Pancreas (tissue), 10 donors: ENCODE measurements around the gene NDUFV2. TPM values are rescaled to one million over a fixed set of nuclear protein-coding genes. Genes with fewer than 3 reads are reported as not detected.

Experiments used
- ATAC-seq, 4 donors: fragments of 200-7000 bp; cut with Tn5 transposase; one replicate each; pipeline versions ENCODE4 v1.8.0 to v1.9.1; 2020; ENCODE audit warnings: mild to moderate bottlenecking in 4 of 4, moderate library complexity in 4 of 4
- DNase-seq, 6 donors: peaks; one replicate each; pipeline ENCODE4 v3.0.0-alpha.2; 2020
- FAIRE-seq: peaks from 2 replicates; lab custom pipeline; 2012; peaks lifted over from hg19 to GRCh38; lab: Jason Lieb, UNC
- H3K27ac ChIP-seq, 4 donors: fragments of 200-600 bp; sonication (generic); 1 replicate in 3 of 4; 2 replicates in 1 of 4; pipeline versions ENCODE4 v1.5.0 to v1.8.0; 2020
- H3K27me3 ChIP-seq, 4 donors: fragments of 200-600 bp; one replicate each; pipeline ENCODE4 v1.8.0; 2021
- H3K36me3 ChIP-seq, 3 donors: fragments of 200-600 bp; sonication (generic) in 1 of 3; one replicate each; pipeline versions ENCODE4 v1.5.0 to v1.8.0; 2020 to 2021
- H3K4me1 ChIP-seq, 3 donors: fragments of 200-600 bp; one replicate each; pipeline ENCODE4 v1.8.0; 2021
- H3K4me3 ChIP-seq, 4 donors: fragments of 200-600 bp; sonication (generic) in 2 of 4; one replicate each; pipeline versions ENCODE4 v1.5.0 to v1.8.0; 2020 to 2021
- H3K9me3 ChIP-seq, 4 donors: fragments of 200-600 bp; one replicate each; pipeline ENCODE4 v1.8.0; 2021
- WGBS, 2 donors: extraction: QIAGEN DNeasy Blood & Tissue Kit; methylation state at CpG; one replicate each; pipeline ENCODE4 v1.1.7; 2013; 5-methylcytosine and 5-hydroxymethylcytosine counted together
- intact Hi-C, 3 donors: fragments of 100-400 bp; cut with DNase I; formaldehyde crosslinking; loops; one replicate each; pipeline versions ENCODE4 v1.11.1 to v1.14.2; 2022
- polyA plus RNA-seq, 2 donors: library from polyadenylated mRNA; stranded (reverse); fragments of 200-250 nt; gene quantifications; one replicate each; pipeline ENCODE4 v1.2.3, GENCODE V29; 2013
- total RNA-seq, 6 donors: library from RNA; stranded (reverse); fragmentation: NEBNext Ultra II Directional in 4 of 6; extraction: Animal tissue kit (Norgen Biotek cat#: 25700) in 4 of 6; gene quantifications; one replicate each; pipeline versions ENCODE4 v1.2.1 to v1.2.4, GENCODE V29; 2021 to 2023
- TF ChIP-seq, protein P1 (sequence below), 4 donors: fragments of 200-600 bp; sonication (generic) in 3 of 4; IDR thresholded peaks; one replicate each; pipeline versions ENCODE4 v1.5.0 to v1.8.0; 2021; ENCODE audit warnings: antibody characterized with exemption in 4 of 4
- donor health status: healthy with polysubstance abuse.
- donor health status: DM: no; HTN: no; CAD: no; lungs with moderate emphysema.
- donor health status: DM: no; HTN: no; CAD: no.
- donor health status: control.
- donor health status: control.
- donor health status: Bipolar disorder and iron deficiency.
- donor health status: DM: yes; HTN: yes; CAD: no.
- donor health status: DM: no; HTN: no; CAD: no.
- donor health status: DM: no; HTN: no; CAD: no.
- donor health status: DM: yes; HTN: yes; CAD: no.

The NDUFV2 gene
- total and polyA plus RNA-seq, 8 donors = 48.1 to 115 (median 62.5) TPM

DNA sequence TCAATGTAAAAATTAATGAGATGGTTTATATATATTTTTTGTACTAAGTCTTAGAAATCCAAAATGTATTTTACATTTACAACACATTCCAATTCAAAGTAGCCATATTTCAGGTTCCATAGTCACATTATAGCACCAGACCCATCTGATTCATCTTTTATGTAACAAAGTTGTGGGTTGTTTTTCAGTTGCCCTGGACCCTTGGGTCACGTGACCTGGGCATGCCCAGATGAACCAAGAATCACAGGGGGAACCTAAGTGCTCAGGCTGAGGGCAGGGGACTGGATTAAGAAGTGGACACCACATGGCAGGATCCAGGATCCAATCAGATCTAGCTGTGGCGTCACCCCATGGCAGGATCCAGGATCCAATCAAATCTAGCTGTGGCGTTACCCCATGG is 44.9 kb upstream of the NDUFV2 start:
- H3K9me3 ChIP-seq = no peaks in the 10 kb centered on the region
- DNase-seq (no peak), ATAC-seq (no peak), FAIRE-seq (no peak)
- no peak overlapping the region for H3K4me3 ChIP-seq
- intact Hi-C loops = no loop called here
- H3K4me1 ChIP-seq = peaks cover 0 to 6% (median 3%) of the 10 kb centered on the region in 3 donors
- TF ChIP-seq, protein P1, sequence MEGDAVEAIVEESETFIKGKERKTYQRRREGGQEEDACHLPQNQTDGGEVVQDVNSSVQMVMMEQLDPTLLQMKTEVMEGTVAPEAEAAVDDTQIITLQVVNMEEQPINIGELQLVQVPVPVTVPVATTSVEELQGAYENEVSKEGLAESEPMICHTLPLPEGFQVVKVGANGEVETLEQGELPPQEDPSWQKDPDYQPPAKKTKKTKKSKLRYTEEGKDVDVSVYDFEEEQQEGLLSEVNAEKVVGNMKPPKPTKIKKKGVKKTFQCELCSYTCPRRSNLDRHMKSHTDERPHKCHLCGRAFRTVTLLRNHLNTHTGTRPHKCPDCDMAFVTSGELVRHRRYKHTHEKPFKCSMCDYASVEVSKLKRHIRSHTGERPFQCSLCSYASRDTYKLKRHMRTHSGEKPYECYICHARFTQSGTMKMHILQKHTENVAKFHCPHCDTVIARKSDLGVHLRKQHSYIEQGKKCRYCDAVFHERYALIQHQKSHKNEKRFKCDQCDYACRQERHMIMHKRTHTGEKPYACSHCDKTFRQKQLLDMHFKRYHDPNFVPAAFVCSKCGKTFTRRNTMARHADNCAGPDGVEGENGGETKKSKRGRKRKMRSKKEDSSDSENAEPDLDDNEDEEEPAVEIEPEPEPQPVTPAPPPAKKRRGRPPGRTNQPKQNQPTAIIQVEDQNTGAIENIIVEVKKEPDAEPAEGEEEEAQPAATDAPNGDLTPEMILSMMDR (IDR thresholded peaks at IDR 0.05) = no peak
- 73 to 87% methylated on average over 3 of the region's 3 CpGs for WGBS, 2 donors
- no peaks in the 10 kb centered on the region for H3K27me3 ChIP-seq
- H3K36me3 ChIP-seq = no peaks in the 10 kb centered on the region
- no peak overlapping the region for H3K27ac ChIP-seq

DNA sequence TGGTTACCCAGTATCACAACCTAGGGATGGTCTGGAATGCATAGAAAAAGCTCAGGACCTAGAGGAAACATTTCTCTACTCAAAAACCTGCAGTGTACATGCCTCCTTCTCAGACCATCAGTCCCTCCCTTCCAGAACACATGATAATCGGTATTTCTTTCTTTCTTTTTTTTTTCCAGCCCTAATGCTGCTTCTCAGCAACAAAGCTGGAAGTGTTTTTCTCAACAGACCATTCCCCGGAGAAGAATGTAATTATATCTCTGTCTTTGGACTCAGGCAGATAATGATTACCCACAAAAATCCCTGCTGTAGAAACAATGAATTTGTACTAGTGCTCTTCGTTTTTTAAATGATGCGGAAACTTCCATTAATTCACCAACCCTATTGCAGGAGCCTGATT is 44.1 kb upstream of the NDUFV2 start:
- intact Hi-C loops = no loop called here
- no peak overlapping the region for H3K27ac ChIP-seq
- ATAC-seq = no peak

GRCh38 chr18:9062418-9062751 is 40.1 kb upstream of the NDUFV2 start:
- TF ChIP-seq, protein P1 (IDR thresholded peaks at IDR 0.05) = no peak
- Histone ChIP-seq H3K27ac (no peak overlapping the region), H3K36me3 (no peaks in the 10 kb centered on the region), H3K4me3 (no peak overlapping the region), H3K9me3 (no peaks in the 10 kb centered on the region), H3K27me3 (no peaks in the 10 kb centered on the region), H3K4me1 (no peaks in the 10 kb centered on the region)
- FAIRE-seq (no peak), ATAC-seq (no peak), DNase-seq (no peak)
- WGBS, 2 donors = 87 to 100% methylated on average over 2 of the region's 2 CpGs
- intact Hi-C loops = no loop called here

More for the DNA sequence above, 44.1 kb upstream of the NDUFV2 start:
- DNase-seq = no peak
- H3K4me1 ChIP-seq = peaks cover 0 to 6% (median 3%) of the 10 kb centered on the region in 3 donors
- no peaks in the 10 kb centered on the region for H3K9me3 ChIP-seq
- no peak overlapping the region for H3K4me3 ChIP-seq
- H3K27me3 ChIP-seq = no peaks in the 10 kb centered on the region
- H3K36me3 ChIP-seq = no peaks in the 10 kb centered on the region
- TF ChIP-seq, protein P1 (IDR thresholded peaks at IDR 0.05) = no peak
- 42 to 52% methylated on average over 4 of the region's 4 CpGs for WGBS, 2 donors
- no peak for FAIRE-seq

DNA sequence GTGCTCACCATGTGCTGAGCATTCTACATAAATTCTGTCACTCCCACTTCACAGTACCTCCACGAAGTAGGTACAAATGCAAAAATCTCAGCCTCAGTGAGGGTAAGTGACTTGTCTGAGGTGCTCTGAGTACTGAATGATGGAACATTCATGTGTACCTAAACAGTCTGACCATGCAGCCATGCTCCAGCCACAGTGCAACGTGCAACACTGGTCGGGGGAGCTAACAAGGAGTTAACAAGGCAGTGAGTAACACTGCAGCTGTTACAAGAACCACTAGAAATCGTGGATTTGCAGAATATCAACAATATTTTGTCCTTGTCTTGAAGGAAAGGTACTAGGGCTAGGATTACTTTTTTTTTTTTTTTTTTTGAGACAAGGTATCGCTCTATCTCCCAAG is 36.6 kb upstream of the NDUFV2 start:
- Histone ChIP-seq H3K4me3 (no peak overlapping the region), H3K4me1 (peaks cover 0 to 4% (median 0%) of the 10 kb centered on the region in 3 donors), H3K27ac (no peak overlapping the region), H3K9me3 (no peaks in the 10 kb centered on the region), H3K27me3 (no peaks in the 10 kb centered on the region), H3K36me3 (no peaks in the 10 kb centered on the region)
- WGBS, 2 donors = 69 to 74% methylated on average over 5 of the region's 5 CpGs
- TF ChIP-seq, protein P1 (IDR thresholded peaks at IDR 0.05) = no peak
- DNase-seq = no peak
- no peak for FAIRE-seq
- ATAC-seq = no peak
- intact Hi-C loops = no loop called here

GRCh38 chr18:9066358-9066757 is 36.1 kb upstream of the NDUFV2 start:
- Histone ChIP-seq H3K27me3 (no peaks in the 10 kb centered on the region), H3K36me3 (no peaks in the 10 kb centered on the region), H3K4me3 (no peak overlapping the region), H3K4me1 (peaks cover 0 to 4% (median 0%) of the 10 kb centered on the region in 3 donors), H3K27ac (no peak overlapping the region), H3K9me3 (no peaks in the 10 kb centered on the region)
- intact Hi-C loops = no loop called here
- DNase-seq (no peak), FAIRE-seq (no peak), ATAC-seq (no peak)
- TF ChIP-seq, protein P1 (IDR thresholded peaks at IDR 0.05) = no peak
- WGBS, 2 donors = 92 to 98% methylated on average over 4 of the region's 4 CpGs
